Activated naive CD4-positive, alpha-beta T cell treated with Interleukin-2 at 50 U/mL for 16 hours (primary cell): ENCODE data around the gene PEX7.
"Not testable (repeated sequence)": the region's sequence is repeated elsewhere in the genome, so short reads cannot be mapped to it uniquely, and the experiment has no call there.

ENCODE experiments used
- DNase-seq: peaks from one replicate; pipeline ENCODE4 v3.0.0-alpha.2; 2020

Gene PEX7

DNA sequence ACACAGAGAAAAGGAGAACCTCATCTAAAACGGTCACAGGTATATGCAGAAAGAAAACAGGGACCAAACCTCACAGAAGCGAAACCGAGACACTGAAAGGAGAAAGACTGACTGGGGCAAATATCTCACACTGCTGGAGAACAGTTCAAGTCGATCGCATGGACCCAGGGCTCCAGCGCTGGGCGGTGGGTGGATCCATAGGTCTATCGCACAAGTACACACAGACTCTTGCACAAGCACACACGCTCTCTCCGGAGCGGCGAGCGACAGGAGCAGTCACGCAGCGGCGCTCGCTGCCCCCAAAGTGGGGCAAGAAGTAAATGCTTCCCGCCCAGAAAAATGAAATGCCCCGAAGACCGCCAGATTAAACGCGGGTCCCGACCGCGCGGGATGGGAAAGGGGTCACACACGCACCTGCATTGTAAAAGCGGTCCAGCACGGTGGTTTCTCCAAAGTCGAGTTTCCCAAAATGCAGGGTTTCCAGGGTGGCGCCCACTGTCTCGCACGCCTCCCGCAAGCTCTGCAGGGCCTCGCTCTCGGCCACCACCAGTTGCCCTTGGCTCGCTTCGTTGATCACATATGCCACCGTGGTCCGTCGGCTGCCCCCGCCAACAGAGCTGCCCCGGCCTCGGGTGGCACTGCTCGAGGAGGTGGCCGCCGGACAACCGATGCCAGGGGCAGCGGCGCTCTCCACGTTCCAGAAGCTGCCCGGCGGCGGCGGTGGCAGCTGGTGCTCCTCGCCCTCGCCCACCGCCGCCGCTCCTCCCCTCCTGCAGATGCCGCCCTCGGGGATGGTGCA, 30.9 kb upstream of the PEX7 start:
- DNase-seq, result peak; percentile 60

DNA sequence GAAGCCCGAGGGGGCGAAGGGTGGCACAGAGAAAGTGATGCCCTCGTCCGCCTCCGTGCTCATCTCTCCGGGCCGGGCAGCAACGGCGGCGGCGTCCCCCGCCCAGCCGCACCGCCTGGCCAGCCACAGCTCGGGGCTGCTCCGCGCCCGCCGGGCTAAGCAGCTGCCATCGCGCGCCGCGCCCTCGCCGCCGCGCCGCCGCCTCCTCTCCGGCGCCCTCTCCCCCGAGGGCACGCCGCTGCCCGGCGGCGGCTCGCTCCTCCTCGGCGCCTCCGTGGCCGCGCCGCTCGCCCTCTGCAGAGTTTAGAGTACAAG, 30.3 kb upstream of the PEX7 start:
- DNase-seq, result no peak

DNA sequence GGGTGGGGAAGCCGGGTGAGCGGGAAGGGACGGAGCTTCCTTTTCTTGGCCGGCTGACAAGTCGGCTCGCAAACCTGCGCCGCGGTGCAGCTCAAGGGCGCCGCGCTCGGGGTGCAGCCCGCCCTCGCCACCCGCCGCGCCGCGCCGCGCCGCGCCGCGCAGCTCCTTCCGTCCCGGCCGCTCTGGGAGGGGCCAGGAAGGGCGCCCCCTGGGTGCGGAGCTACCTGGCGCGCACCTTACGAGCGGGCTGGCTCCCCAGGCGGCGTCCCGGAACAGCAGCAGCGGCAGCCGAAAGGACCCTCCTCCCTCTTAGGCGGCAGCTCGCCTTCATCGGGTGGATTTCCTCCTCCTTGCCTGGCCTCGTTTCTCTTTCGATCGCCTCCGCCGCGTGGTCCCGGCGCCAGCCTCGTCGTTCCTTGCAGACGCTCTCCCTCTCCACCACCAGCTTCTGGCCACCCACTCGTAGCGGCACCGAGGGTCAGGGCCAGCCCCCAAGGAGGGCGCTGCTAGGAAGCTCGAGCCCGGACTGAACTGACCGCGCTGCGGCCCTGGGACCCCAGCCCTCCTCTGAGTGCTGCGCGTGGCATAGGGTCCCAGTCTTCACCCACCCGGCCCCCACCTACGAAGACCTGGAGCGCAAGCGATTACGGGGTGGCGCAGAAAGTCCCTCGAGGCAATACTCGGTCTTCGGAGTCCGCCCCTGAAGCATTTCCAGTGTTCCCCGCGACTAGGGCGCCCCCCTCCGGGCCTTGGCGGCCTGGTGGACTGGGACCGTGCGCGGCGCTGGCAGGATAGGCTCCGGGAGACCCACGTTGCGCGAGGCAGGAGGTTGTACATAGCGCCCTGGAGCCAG, 29.8 kb upstream of the PEX7 start, which contains the start of gene MAP3K5:
TSS of gene MAP3K5 (minus strand) at position 68 of the 853 bp plus-strand sequence. CDS start 320 bp downstream, outside the sequence.
- DNase-seq, result peak; percentile 96

DNA sequence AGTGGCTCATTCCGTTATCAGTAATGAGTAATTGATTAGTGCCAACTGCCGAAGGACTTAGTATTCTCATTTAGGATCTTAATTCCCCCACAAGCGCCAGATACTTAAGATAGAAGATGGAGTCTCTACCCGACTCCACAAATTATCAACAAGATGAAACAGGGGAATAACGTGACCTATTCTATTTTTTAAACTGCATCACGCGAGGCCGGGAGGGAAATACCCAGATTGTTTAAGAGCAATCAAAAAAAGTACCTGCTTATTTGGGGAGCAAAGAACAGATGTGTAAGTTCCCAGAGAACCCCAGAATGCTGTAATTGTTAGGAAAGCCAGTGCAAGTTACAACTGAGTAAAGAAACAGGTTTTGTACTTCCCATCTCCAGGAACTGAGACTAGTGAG, 29.0 kb upstream of the PEX7 start:
- DNase-seq, result no peak

DNA sequence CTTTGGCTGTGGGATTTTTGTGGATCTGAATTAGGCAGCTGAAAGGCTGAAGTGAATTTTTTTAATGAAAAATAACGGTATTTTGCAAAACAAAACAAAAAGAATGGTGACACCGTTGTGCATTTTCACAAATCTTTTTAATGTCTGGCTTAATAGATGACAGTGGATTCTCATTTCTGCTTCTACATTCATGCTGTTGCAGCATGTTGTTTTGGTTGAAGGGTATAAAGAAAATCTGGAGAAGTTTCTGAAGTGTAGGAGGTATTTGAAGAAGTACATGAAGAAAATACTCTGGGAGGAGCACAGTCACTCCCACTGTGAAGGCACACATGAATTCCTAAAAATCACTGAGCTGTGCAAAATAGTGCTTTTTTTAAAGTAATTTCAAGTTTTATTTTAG, 27.0 kb upstream of the PEX7 start:
- DNase-seq, result no peak

DNA sequence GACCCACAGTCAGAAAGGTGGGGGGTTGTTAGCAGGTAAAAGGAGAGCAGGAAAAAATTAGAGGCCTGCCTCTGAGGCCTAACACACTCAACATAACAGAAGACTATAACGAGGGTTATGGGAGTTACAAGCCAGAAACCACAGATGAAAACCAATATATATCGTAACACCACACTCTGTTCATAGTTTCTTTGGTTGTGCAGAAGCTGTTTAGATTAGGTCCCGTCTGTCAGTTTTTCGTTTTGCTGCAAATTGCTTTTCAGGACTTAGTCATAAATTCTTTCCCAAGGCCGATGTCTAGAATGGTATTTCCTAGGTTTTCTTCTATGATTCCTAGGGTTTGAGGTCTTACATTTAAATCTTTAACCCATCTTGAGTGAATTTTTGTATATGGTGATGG, 26.4 kb upstream of the PEX7 start:
- DNase-seq, result no peak

DNA sequence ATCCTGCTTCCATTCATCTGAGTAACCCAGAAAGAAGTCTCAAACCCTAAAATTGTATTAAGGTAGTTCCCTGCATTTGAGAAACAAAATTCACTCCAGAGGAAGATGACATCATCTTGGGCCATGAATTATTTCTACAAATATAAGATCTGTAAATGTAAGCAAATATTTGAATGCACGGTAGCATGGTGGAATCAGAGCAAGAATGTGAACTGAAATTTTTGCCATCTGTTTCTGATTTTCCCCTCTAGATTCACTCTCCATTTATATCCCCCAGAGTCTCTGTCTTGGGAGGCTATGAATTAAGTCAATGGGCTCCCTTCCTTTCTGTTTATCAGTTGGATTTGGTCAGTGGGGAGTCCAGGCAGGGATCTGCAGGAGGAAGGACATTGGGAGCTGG, 24.3 kb upstream of the PEX7 start:
- no peak for DNase-seq

DNA sequence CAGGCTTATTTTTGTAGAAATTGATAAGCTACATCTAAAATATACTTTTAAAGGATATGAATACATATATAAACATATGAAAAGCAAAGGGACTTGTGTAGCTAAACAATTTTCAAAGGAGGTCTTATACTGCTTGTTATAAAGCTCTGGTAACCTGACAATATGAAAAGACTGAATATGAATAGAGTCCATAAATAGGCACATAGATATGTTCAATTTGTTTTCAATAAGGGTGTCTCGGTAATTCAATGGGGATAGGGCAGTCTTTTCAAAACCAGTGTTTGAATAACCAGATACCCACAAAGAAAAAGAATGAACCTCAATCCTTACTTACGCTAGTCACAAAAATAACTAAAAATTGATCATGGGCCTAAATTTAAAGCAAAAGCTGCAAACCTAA, 20.8 kb upstream of the PEX7 start:
- no peak for DNase-seq

DNA sequence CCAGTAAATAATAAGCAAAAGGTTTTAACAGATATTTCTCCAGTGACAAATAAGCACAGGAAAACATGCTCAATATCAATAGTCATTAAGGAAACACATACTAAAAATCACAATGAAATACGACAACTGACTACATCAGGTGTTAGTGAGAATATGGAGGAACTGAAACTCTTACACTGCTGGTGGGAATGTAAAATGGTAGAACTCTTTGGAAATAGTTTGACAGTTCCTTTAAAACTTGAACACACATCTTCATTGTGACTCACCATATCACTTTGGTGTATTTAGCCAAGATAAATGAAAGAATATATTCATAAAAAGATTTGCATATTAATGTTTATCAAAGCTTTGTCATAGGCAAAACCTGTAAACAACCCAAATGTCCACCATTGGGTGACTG, 18.8 kb upstream of the PEX7 start:
- DNase-seq, result no peak

DNA sequence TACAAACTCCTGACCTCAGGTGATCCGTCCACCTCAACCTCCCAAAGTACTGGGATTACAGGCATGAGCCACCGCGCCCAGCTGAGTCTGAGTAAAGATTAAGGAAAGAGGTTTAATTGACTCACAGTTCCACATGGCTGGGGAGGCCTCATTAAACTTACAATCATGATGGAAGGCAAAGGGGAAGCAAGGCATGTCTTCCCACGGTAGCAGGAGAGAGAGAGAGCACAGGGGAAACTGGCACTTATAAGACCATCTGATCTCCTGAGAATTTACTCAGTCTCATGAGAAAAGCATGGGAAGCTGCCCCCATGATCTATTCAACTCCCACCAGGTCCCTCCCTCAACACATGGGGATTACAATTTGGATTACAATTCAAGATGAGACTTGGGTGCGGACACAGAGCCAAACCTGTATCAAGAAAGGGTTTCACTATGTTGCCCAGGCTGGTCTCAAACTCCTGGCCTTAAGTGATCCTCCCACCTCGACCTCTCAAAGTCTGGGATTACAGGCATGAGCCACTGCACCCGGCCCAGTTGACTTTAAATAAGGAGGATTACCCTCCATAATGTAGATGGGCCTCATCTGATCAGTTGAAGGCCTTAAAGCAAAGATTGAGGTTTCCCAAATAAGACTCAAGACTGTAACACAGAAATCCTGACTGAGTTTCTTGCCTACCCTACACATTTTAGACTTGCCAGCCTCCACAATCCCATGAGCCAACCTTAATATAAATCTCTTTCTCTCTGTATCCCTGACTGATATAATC, 13.1 kb upstream of the PEX7 start:
- no peak for DNase-seq

DNA sequence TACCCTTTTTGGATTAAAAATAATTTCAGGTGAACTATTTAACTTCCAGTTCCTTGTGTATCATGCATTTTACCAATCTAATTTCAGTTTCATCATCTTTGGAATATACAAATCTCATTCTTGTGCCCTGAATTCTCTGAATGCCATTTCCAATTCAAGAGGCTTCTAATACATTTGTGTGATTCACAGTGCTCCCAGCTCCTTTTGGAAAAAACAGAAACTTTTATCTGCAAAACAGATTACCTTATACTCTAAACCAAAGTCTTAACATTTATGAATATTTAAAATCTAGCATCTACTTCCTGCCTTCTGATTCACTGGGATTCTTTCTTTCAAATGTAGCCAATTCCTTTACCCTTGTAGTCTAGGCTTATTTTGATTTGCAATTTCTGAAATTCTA, 11.1 kb upstream of the PEX7 start:
- DNase-seq, result no peak

DNA sequence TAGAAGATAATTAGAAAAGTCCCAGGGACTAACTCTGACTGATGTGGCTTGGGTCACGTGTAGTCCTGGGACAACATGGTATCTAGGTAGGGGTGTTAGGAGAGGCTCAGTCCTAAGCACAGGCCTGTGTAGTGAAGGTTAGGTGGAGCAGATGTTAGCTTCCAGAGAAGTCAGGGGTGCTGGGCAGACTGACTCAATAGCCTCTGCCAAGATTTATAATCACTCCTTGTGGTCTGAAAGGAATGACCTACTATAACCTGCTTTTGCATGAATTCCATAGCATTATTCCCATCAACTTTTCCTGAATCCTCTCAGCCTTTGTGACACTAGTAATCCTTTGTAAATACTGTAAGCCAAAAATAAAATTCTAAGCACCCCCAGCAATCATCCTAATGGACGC, 10.2 kb upstream of the PEX7 start:
- no peak for DNase-seq

DNA sequence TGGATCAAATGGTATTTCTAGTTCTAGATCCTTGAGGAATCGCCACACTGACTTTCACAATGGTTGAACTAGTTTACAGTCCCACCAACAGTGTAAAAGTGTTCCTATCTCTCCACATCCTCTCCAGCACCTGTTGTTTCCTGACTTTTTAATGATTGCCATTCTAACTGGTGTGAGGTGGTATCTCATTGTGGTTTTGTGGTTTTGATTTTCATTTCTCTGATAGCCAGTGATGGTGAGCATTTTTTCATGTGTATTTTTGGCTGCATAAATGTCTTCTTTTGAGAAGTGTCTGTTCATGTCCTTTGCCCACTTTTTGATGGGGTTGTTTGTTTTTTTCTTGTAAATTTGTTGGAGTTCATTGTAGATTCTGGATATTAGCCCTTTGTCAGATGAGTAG, 6.8 kb upstream of the PEX7 start:
- not testable (repeated sequence) for DNase-seq

DNA sequence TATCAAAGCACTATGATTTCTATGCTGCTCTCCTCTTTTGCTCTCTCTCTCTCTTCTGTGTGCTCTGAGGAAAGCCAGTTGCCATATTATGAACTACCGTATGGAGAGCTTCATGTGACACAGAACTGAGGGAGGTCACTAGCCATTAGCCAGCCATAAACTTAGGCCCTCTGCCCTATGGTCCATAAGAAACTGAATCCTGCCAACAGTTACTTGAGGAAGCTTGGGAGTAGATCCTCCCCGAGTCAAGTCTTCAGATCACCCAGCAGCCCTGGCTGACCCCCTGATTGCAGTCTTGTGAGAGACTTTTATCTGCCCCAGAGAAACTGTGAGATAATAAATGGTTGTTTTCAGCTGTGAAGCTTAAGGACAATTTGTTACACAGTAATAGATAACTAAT, 5.7 kb upstream of the PEX7 start:
- DNase-seq, result no peak

DNA sequence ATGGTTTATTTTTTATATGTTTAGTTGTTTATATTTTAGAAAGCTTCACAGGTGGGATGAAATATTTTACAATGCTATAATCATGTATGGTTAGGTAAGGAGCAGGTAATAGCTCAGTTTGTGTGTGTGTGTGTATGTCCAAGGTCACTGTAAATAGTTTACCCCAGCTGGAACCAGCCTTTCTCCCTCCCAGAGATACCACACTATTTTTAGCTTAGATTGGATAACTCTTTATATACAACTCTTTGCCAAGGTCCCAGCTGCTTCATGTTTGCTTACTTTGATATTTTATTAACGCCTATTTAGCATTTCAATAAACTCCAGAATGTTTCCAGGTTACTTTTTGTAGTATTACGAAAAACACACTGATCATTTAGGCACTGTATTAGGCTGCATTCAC, 1.8 kb upstream of the PEX7 start:
- no peak for DNase-seq

DNA sequence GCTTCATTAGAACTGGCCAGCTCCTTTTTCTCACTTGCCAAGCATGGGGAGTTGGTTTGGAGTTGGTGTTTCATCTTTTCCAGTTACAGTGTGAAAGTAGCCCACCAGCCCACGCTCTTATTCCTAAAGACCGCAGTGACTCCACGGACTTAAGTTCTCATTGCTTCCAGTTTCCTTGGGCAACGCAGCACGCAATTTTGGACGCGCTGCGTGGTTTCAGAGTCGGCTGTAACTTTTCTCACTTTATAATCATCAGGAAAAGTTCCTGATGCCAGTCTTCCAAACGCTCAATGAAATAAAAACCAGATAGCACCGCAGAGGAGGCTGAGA, 381 bp upstream of the PEX7 start:
- DNase-seq, result peak; percentile 47

DNA sequence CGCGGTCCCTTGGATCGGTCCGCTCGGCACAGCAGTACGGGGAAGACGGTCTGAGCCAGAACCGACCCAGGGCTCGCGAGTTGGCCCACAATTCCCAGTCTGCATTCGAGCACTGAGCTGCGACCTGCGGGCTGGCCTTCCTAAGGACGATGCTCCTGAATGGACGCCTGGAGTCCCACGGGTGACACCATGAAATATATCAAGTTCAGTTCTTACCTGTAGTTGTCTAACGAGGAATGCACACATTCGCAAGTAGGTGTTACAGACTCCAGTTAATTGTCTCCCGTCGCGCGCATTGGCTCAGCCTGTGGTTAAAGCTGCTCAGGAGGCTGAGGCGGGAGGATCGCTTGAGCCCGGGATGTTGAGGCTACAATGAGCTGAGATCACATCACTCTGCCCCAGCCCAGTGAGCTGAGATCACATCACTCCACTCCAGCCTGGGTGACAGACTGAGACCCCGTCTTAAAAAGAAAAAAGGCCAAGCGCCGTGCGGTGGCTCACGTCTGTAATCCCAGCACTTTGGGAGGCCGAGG, 802 bp downstream of the PEX7 start:
- no peak for DNase-seq

DNA sequence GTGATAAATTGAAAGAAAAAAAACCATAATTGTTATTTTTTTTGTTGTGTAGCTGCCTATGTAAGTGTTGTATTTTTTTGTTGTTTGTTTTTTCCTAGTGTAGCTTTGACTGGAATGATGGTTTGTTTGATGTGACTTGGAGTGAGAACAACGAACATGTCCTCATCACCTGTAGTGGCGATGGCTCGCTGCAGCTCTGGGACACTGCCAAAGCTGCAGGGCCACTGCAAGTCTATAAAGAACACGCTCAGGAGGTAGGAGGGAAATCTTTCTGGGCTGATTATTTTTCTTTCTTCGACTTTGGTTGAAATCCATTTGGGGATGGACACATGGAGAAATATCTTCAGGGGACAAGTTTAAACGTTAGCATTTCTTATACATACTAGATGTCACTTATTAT, 3.8 kb downstream of the PEX7 start:
- no peak for DNase-seq

DNA sequence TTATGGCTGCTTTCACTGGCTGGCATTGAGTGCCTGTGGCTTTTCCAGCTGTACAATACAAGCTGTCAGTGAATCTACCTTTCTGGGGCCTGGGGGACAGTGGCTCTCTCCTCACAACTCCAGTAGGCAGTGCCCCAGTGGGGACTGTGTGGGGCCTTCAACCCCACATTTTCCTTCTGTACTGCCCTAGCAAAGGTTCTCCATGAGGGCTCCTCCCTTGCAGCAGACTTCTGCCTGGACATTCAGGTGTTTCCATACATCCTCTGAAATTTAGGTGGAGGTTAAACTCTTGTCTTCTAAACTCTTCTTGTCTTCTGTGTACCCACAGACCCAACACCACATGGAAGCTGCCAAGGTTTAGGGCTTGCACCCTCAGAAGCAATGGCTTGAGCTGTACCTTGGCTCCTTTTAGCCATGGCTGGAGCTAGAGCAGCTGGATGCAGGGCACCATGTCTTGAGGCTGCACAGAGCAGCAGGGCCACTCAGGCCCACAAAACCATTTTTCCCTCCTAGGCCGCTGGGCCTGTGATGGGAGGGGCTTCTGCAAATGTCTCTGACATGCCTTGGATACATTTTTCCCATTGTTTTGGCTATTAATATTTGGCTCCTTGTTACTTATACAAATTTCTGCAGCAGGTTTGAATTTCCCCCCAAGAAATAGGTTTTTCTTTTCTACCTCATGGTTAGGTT, 9.6 kb downstream of the PEX7 start:
- DNase-seq, result no peak

DNA sequence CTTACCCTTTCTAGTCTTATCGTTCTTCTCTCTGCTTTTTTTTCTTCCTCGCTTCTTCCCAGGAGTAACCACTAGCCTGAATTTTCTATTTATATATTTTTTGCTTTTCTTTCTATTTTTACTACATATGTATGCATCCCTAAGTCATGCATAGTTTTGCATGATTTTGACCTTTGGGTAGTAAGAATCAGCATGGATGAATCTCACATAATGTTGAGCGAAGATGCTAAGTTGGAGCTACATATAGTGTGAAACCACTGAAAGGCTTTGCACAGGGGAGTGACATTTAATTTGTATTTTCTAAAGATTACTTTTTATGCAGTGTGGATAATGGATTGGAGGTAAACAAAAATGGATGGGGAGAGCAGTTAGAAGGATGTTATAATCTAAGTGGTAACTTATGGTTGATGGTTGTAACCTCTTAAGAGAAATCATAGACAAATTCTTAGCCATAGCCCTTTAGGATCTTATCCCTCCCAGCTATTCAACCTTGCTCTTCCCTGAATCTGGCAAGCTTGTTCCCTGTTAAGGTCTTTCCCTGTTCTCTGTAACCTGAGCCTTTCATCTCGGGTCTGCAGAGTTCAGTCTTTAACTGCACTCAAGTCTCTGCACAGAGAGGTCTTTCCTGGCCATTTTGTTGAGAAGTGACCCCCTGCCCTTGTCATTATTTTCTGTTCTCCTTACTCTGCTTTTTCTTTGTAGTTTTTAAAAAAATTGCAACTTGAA, 18.0 kb downstream of the PEX7 start:
- no peak for DNase-seq

DNA sequence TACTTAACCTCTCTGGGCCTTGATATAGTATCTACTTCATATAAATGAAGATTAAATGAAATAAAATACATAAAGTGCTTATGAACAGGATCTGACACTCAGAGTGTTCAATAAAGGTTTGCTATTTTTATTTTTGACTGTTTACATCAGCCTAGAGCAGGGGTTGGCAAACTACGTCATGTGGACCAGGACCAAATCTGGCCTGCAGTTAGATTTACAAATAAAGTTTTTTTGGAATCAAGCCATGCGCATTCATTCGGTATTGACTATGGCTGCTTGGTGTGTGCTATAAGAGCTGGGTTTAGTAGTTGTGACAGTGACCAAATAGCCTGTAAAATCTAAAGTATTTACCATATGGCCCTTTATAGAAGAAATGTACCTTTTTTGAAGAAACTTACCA, 20.8 kb downstream of the PEX7 start:
- no peak for DNase-seq

DNA sequence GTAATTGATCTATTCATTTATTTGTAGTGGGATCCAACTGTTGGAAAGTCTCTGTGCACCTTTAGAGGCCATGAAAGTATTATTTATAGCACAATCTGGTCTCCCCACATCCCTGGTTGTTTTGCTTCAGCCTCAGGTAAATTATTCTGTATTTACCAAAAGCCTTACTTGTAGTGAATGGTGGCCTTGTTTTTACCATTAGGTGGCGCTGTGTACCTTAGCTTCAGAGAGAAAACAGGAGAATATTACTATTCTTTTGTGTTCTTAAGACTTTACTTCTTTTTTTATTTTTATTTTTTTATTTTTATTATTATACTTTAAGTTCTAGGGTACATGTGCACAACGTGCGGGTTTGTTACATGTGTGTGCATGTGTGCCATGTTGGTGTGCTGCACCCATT, 23.7 kb downstream of the PEX7 start:
- DNase-seq, result peak; percentile 4
